IMR-90 (cell line): ENCODE measurements around the gene FAM117B. TPM values are rescaled to one million over a fixed set of nuclear protein-coding genes. Genes with fewer than 3 reads are reported as not detected.

ENCODE experiments used
- ATAC-seq: fragments of 200-7000 bp; cut with Tn5 transposase; 2 replicates; pipeline ENCODE4 v1.9.1; 2020; ENCODE audit warnings: low read depth, mild to moderate bottlenecking, moderate library complexity
- BruUV-seq: library from RNA; stranded (reverse); fragments of 400-500 nt; replicated peaks from 2 replicates; lab custom pipeline; 2021; lab: Mats Ljungman, UMichigan
- CTCF ChIA-PET: fragments of 300-600 bp; formaldehyde crosslinking; extraction: SDS; loops from one replicate; lab custom pipeline; 2021; ENCODE audit warnings: antibody characterized with exemption; lab: Yijun Ruan, JAX
- POLR2A ChIA-PET: fragments of 300-600 bp; sonication (Branson Sonifier 250); formaldehyde crosslinking; loops from one replicate; lab custom pipeline; 2022; ENCODE audit warnings: antibody characterized with exemption; ENCODE audit not compliant: unreplicated experiment; lab: Charles Lee
- DNase-seq: peaks from one replicate; pipeline ENCODE4 v3.0.0; 2013
- H2AFZ ChIP-seq: replicated peaks from 2 replicates; pipeline ENCODE3; 2013; ENCODE audit warnings: low read length, mild to moderate bottlenecking; ENCODE audit not compliant: poor library complexity
- H2AK5ac ChIP-seq: 2 replicates; pipeline ENCODE4 v1.6.1; 2013; ENCODE audit warnings: low read depth, low read length, inconsistent platforms
- H2AK9ac ChIP-seq: replicated peaks from 2 replicates; pipeline ENCODE3; 2013; ENCODE audit warnings: mild to moderate bottlenecking, low read depth, low read length, moderate library complexity; ENCODE audit not compliant: poor library complexity
- H2BK120ac ChIP-seq: 2 replicates; pipeline ENCODE4 v1.6.1; 2013; ENCODE audit warnings: low read depth, low read length, inconsistent platforms
- H2BK15ac ChIP-seq: 3 replicates; pipeline ENCODE4 v1.6.1; 2013; ENCODE audit warnings: low read depth, low read length, inconsistent platforms
- H2BK20ac ChIP-seq: 2 replicates; pipeline ENCODE4 v1.6.1; 2013; ENCODE audit warnings: low read depth, mild to moderate bottlenecking, inconsistent platforms, low read length, moderate library complexity
- H2BK5ac ChIP-seq: 2 replicates; pipeline ENCODE4 v1.6.1; 2013; ENCODE audit warnings: mild to moderate bottlenecking, low read depth, low read length, inconsistent platforms; ENCODE audit not compliant: poor library complexity, severe bottlenecking
- H3K14ac ChIP-seq: replicated peaks from 2 replicates; pipeline ENCODE4 v1.6.1; 2013; ENCODE audit warnings: low read depth, low read length, inconsistent platforms
- H3K18ac ChIP-seq: 2 replicates; pipeline ENCODE4 v1.6.1; 2013; ENCODE audit warnings: low read depth, low read length, control low read depth
- H3K23ac ChIP-seq: 2 replicates; pipeline ENCODE4 v1.6.1; 2013; ENCODE audit warnings: low read depth, low read length, inconsistent platforms
- H3K27ac ChIP-seq: 2 replicates; pipeline ENCODE4 v1.5.1; 2013; ENCODE audit warnings: mild to moderate bottlenecking, control low read depth, low read length; ENCODE audit not compliant: insufficient read depth
- H3K27me3 ChIP-seq: 2 replicates; pipeline ENCODE4 v1.6.1; 2013; ENCODE audit warnings: low read length; ENCODE audit not compliant: control insufficient read depth, insufficient read depth
- H3K36me3 ChIP-seq: 2 replicates; pipeline ENCODE4 v1.6.1; 2013; ENCODE audit warnings: low read length, mixed read lengths; ENCODE audit not compliant: control insufficient read depth, insufficient read depth
- H3K4ac ChIP-seq: 2 replicates; pipeline ENCODE4 v1.6.1; 2013; ENCODE audit warnings: low read depth, low read length, inconsistent platforms
- H3K4me1 ChIP-seq: 2 replicates; pipeline ENCODE4 v1.6.1; 2013; ENCODE audit warnings: low read length, mixed read lengths; ENCODE audit not compliant: control insufficient read depth, insufficient read depth
- H3K4me2 ChIP-seq: 2 replicates; pipeline ENCODE4 v1.6.1; 2013; ENCODE audit warnings: low read depth, mild to moderate bottlenecking, control low read depth, low read length, moderate library complexity
- H3K4me3 ChIP-seq: 2 replicates; pipeline ENCODE4 v1.5.1; 2013; ENCODE audit warnings: low read depth, mild to moderate bottlenecking, control low read depth, low read length, moderate library complexity; ENCODE audit not compliant: insufficient read depth
- H3K56ac ChIP-seq: 2 replicates; pipeline ENCODE4 v1.6.1; 2013; ENCODE audit warnings: low read length, inconsistent platforms; ENCODE audit not compliant: insufficient read depth; ENCODE audit errors: extremely low read depth
- H3K79me1 ChIP-seq, 2 experiments: 2 replicates each; pipeline ENCODE4 v1.6.1; 2013; ENCODE audit warnings: low read length in 2 of 2, inconsistent platforms in 1 of 2, low read depth in 1 of 2
- H3K9ac ChIP-seq: 2 replicates; pipeline ENCODE4 v1.6.1; 2013; ENCODE audit warnings: low read depth, low read length, control low read depth
- H3K9me1 ChIP-seq: 2 replicates; pipeline ENCODE4 v1.6.1; 2013; ENCODE audit warnings: low read length, inconsistent platforms; ENCODE audit not compliant: insufficient read depth
- H3K9me3 ChIP-seq: 2 replicates; pipeline ENCODE4 v1.6.1; 2013; ENCODE audit warnings: low read length; ENCODE audit not compliant: control insufficient read depth, insufficient read depth
- H4K20me1 ChIP-seq: 2 replicates; pipeline ENCODE4 v1.6.1; 2013; ENCODE audit warnings: low read length, inconsistent platforms; ENCODE audit not compliant: insufficient read depth
- H4K5ac ChIP-seq: 2 replicates; pipeline ENCODE4 v1.6.1; 2013; ENCODE audit warnings: mild to moderate bottlenecking, low read depth, low read length, control low read depth
- H4K8ac ChIP-seq, 2 experiments: 2 replicates each; pipeline ENCODE4 v1.6.1; 2013; ENCODE audit warnings: low read depth in 2 of 2, low read length in 2 of 2, control low read depth in 1 of 2, inconsistent platforms in 1 of 2
- H4K91ac ChIP-seq: 2 replicates; pipeline ENCODE4 v1.6.1; 2013; ENCODE audit warnings: low read depth, low read length, inconsistent platforms; ENCODE audit not compliant: insufficient read depth
- BHLHE40 ChIP-seq: fragments of 150-350 bp; IDR thresholded peaks from 2 replicates; pipeline ENCODE4 v1.6.1; 2016; ENCODE audit warnings: mild to moderate bottlenecking, low read depth, low read length
- CEBPB ChIP-seq: IDR thresholded peaks from 2 replicates; pipeline ENCODE4 v1.6.1; 2012; ENCODE audit warnings: low read depth, low read length, improper control_type of control experiment
- CHD1 ChIP-seq: IDR thresholded peaks from 2 replicates; pipeline ENCODE4 v1.6.1; 2012; ENCODE audit warnings: low read depth, low read length, improper control_type of control experiment
- CTCF ChIP-seq: conservative IDR thresholded peaks from 2 replicates; pipeline ENCODE4 v1.5.1; 2012; ENCODE audit warnings: mild to moderate bottlenecking, low read depth, low read length, improper control_type of control experiment
- FOS ChIP-seq: fragments of 150-350 bp; IDR thresholded peaks from 2 replicates; pipeline ENCODE4 v1.6.1; 2016; ENCODE audit warnings: low read depth, low read length
- MAFK ChIP-seq: IDR thresholded peaks from 2 replicates; pipeline ENCODE4 v1.6.1; 2012; ENCODE audit warnings: low read depth, low read length, improper control_type of control experiment
- MAZ ChIP-seq: IDR thresholded peaks from 2 replicates; pipeline ENCODE4 v1.6.1; 2012; ENCODE audit warnings: low read depth, mild to moderate bottlenecking, low read length, improper control_type of control experiment, moderate library complexity, borderline replicate concordance
- MXI1 ChIP-seq: IDR thresholded peaks from 2 replicates; pipeline ENCODE4 v1.6.1; 2012; ENCODE audit warnings: low read depth, mild to moderate bottlenecking, low read length, moderate library complexity, borderline replicate concordance
- NFE2L2 ChIP-seq: fragments of 150-350 bp; IDR thresholded peaks from 2 replicates; pipeline ENCODE4 v1.6.1; 2016; ENCODE audit warnings: low read depth, mild to moderate bottlenecking, low read length
- POLR2A ChIP-seq: IDR thresholded peaks from 2 replicates; pipeline ENCODE4 v1.6.1; 2012; ENCODE audit warnings: mild to moderate bottlenecking, low read depth, low read length
- RCOR1 ChIP-seq: IDR thresholded peaks from 2 replicates; pipeline ENCODE4 v1.6.1; 2012; ENCODE audit warnings: mild to moderate bottlenecking, low read length, improper control_type of control experiment; ENCODE audit not compliant: insufficient replicate concordance
- RFX5 ChIP-seq: IDR thresholded peaks from 2 replicates; pipeline ENCODE4 v1.8.0; 2012; ENCODE audit warnings: low read depth, mild to moderate bottlenecking, low read length, moderate library complexity
- SMC3 ChIP-seq: fragments of 150-350 bp; IDR thresholded peaks from 2 replicates; pipeline ENCODE4 v1.6.1; 2016; ENCODE audit warnings: low read depth, mild to moderate bottlenecking, antibody characterized with exemption, low read length, moderate library complexity
- USF2 ChIP-seq: fragments of 150-350 bp; IDR thresholded peaks from 2 replicates; pipeline ENCODE4 v1.6.1; 2017; ENCODE audit warnings: mild to moderate bottlenecking, antibody characterized with exemption, low read length, low read depth
- WGBS, 2 experiments: methylation state at CpG; one replicate each; pipeline versions ENCODE4 v1.1.5 to v1.1.7; 2013; ENCODE audit warnings: missing lambda C conversion rate in 2 of 2; ENCODE audit not compliant: insufficient read length in 1 of 2; ENCODE audit errors: extremely low coverage in 2 of 2; 5-methylcytosine and 5-hydroxymethylcytosine counted together
- dilution Hi-C: fragments of 300-500 bp; cut with HindIII; formaldehyde crosslinking; loops from one replicate; pipeline ENCODE4 v1.14.3; 2018; ENCODE audit warnings: low sequenced_read_pairs; ENCODE audit not compliant: unreplicated experiment
- in situ Hi-C: fragments of 300-500 bp; cut with MboI; formaldehyde crosslinking; loops from 3 replicates; pipeline ENCODE4 v1.14.3; 2019; ENCODE audit warnings: low sequenced_read_pairs, inconsistent platforms, mixed read lengths
- intact Hi-C: fragments of 100-400 bp; cut with micrococcal nuclease; formaldehyde crosslinking; loops from 2 replicates; pipeline ENCODE4 v1.10.0; 2022
- polyA plus RNA-seq, 3 experiments: library from polyadenylated mRNA; depleted of rRNA; stranded (reverse); fragments of >200 nt; gene quantifications; 2 replicates each; pipeline ENCODE4 v1.2.3, GENCODE V29; 2012; ENCODE audit warnings: low replicate concordance in 1 of 3
- total RNA-seq: library from RNA; depleted of rRNA; stranded (reverse); fragments of >200 nt; gene quantifications from 2 replicates; pipeline ENCODE4 v1.2.3, GENCODE V29; 2012
- TF ChIP-seq, protein P1 (sequence below): fragments of 150-350 bp; IDR thresholded peaks from 2 replicates; pipeline ENCODE4 v1.6.1; 2016; ENCODE audit warnings: low read depth, mild to moderate bottlenecking, low read length, moderate library complexity, borderline replicate concordance

The FAM117B gene
- total and polyA plus RNA-seq, 2 of the 4 experiments (the other 2 are of a cell fraction), result 0.54 to 0.79 TPM

DNA sequence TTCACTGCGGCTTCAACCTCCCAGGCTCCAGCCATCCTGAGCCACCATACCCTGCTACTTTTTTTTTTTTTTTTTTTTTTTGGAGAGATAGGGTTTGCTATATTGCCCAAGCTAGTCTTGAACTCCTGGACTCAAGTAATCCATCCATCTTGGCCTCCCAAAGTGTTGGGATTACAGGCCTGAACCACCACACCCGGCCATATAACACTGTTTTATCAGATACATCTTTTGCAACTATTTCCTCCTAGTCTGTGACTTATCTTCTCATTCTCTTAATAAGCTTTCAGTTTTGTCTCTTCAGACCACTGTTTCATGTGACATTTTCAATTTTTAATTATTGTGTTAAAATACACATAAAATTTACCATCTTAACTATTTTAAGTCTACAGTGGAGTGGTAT, 35.7 kb upstream of the FAM117B start:
- Histone ChIP-seq H3K9ac (no peak overlapping the region), H3K4me1 (no peaks in the 10 kb centered on the region), H2AK5ac (no peak overlapping the region), H3K27ac (no peak overlapping the region), H3K36me3 (no peaks in the 10 kb centered on the region), H3K18ac (no peak overlapping the region), H2BK15ac (no peak overlapping the region), H3K9me3 (no peaks in the 10 kb centered on the region), H3K4me3 (no peak overlapping the region), H4K8ac (no peak overlapping the region), H3K56ac (no peak overlapping the region), H3K79me1 (no peaks in the 10 kb centered on the region), H3K9me1 (no peaks in the 10 kb centered on the region), H3K14ac (no peak overlapping the region), H4K20me1 (no peaks in the 10 kb centered on the region), H2BK20ac (no peak overlapping the region), H2AFZ (no peak overlapping the region), H3K27me3 (no peaks in the 10 kb centered on the region), H2BK5ac (no peak overlapping the region), H3K4me2 (no peak overlapping the region), H2BK120ac (no peak overlapping the region), H4K5ac (no peak overlapping the region), H2AK9ac (no peak overlapping the region), H4K91ac (no peak overlapping the region), H3K4ac (no peak overlapping the region), H3K23ac (no peak overlapping the region)
- DNase-seq (no peak), ATAC-seq (no peak)
- in situ Hi-C loops (loop anchor here (10.0 to 25.0 kb wide), 2 partner anchors 276 to 1313 kb away; partner anchors contain the start of gene ICA1L), intact Hi-C loops (no loop called here), dilution Hi-C loops (no loop called here)
- WGBS, 2 experiments, result no CpG with 5 or more reads among the region's 2 CpGs
- BruUV-seq, result no TSS peak
- ChIA-PET CTCF (interaction anchor here (0.6 kb wide), 1 partner anchor 140 kb away, joined by 5 read pairs; no protein-coding TSS in a partner anchor), POLR2A (no interaction called here)
- TF ChIP-seq MAZ (no peak), MXI1 (no peak), NFE2L2 (no peak), BHLHE40 (no peak), MAFK (no peak), FOS (no peak), RCOR1 (no peak), CHD1 (no peak), POLR2A (no peak), SMC3 (no peak), CTCF (no peak), RFX5 (no peak), CEBPB (no peak), USF2 (no peak)
- TF ChIP-seq, protein P1, sequence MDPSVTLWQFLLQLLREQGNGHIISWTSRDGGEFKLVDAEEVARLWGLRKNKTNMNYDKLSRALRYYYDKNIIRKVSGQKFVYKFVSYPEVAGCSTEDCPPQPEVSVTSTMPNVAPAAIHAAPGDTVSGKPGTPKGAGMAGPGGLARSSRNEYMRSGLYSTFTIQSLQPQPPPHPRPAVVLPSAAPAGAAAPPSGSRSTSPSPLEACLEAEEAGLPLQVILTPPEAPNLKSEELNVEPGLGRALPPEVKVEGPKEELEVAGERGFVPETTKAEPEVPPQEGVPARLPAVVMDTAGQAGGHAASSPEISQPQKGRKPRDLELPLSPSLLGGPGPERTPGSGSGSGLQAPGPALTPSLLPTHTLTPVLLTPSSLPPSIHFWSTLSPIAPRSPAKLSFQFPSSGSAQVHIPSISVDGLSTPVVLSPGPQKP, result no peak
